GM21447 (cell line): ENCODE results near the gene MYL4.
"Not testable (repeated sequence)": the region's sequence is repeated elsewhere in the genome, so short reads cannot be mapped to it uniquely, and the experiment has no call there.

Experiments
- ATAC-seq: cut with Tn5 transposase; IDR thresholded peaks from one replicate; pipeline ENCODE4 v1.9.1; 2021; ENCODE audit not compliant: unreplicated experiment

The MYL4 gene

GRCh38 chr17:47239967-47240651, 31.0 kb downstream of the MYL4 start:
- no peak for ATAC-seq

DNA sequence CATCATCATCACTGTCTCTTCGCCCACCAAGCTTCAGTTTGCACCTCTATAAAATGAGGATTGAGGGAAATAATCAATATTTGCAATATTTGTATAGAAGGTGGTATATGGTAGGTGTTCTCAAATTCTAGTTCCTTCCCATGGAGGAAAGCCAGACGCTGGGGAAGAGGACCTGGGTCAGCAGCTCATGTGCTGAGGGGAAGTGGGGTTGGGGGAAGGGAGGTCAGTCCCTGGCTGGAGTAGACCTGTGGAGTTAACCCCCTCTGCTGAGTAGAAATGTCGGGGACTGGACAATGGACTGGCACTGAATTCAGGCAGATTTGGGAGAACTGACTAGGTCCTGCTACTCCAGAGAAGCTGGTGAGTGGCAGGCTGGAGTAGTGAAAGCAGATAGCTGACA, 31.7 kb downstream of the MYL4 start:
- no peak for ATAC-seq

- ATAC-seq = no peak
Measured at GRCh38 chr17:47242648-47243047, 33.5 kb downstream of the MYL4 start.

DNA sequence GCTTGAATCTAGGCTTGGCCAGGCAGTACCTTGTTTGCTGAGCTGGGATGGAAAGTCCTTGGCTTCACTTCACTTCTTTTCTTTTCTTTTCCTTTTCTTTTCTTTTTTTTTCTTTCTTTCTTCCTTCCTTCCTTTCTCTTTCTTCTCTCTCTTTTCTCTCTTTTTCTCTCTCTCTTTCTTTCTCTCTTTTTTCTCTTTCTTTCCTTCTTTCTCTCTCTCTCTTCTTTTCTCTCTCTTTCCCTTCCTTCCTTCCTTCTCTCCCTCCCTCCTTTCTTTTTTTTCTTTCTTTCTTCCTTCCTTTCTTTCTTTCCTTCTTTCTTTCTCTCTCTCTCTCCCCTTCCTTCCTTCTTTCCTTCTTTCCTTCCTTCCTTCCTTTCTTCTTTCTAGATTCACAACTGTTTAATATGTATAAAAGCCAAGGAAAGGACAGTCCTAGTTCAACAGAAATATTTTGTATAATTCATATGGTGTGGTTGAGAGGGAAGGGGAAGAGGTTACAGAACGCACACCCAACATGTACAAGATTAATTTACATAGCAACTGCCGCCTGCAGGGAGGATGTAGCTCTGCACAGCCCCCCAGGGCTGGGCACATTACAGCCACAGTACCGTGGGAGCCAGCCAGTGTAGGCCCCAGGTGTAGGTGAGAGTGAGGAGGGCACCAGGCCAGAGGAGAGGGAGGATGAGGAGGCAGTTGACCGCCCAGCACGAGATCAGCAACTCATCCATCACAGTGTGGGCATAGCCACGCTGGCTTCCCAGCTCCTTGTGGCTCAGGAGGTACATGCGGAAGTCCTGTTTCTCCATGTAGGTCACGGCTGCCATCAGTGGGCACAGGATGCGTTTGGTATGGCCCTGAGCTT, 34.8 kb downstream of the MYL4 start:
- ATAC-seq = no peak

DNA sequence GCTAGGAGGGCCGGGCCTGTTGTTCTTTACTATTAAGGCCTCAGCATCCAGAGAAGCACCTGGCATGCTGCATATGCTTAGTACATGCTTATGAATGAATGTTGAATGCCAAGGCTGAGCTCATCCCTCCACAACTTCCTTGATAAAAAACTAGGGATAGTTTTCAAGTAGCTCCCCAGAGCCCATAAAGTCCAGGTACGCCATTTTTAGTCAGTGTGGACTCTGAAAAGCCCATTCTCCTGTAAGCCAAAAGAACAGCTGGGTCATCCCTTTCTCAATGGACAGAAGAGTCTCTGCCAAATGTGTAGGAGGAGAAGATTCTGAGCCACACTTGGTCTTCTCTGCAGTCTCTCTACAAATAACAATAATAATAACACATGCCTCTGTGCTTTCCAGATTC, 35.5 kb downstream of the MYL4 start:
- ATAC-seq = no peak

- no peak for ATAC-seq
Measured at GRCh38 chr17:47246120-47246519, 37.0 kb downstream of the MYL4 start.

- ATAC-seq = no peak
Measured at GRCh38 chr17:47250855-47251254, 41.7 kb downstream of the MYL4 start.

GRCh38 chr17:47251421-47251940, 42.3 kb downstream of the MYL4 start:
- ATAC-seq = no peak

- ATAC-seq = no peak
Measured at GRCh38 chr17:47252209-47252608, 43.1 kb downstream of the MYL4 start.

DNA sequence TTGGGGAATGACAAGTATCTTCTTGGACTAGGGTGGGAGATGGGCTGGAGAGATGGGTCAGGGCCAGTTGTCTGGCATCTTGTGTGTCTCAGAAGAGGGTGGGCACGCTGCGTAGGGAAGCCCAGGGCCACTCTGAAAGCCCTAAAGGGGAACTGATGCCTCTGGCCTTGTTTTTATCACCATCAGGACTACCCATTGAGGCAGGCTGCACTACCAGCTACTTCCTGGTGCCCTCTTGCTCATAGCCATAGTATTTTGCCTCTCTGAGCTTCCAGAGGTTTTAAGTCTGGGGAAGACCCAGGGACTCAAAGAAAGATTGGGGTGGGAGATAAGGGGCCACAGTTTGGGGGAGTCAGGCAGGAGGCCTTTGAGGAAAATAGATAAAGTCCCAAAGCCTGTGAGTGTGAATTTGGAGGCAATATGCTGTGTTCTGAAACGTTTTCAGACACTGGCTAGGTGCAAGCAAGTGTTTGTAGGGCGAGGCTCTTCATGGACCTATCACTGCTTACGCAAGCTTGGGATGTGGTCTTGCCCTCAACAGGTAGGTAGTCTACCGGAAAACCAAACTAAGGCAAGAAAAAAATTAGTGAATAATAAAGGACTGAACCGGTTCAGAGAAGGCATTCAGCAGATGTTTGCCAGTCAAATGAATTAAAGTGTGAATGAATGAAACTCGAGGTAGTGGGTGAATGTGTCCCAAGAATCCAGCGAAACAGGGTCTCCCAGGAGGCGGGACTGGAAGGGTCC, 43.8 kb downstream of the MYL4 start:
- ATAC-seq = no peak

GRCh38 chr17:47253541-47254402, 44.6 kb downstream of the MYL4 start, which contains the start of gene ITGB3:
ITGB3 (plus strand) TSS chr17:47253827; CDS start chr17:47253862, 35 bp downstream.
- ATAC-seq = peak; percentile 77

DNA sequence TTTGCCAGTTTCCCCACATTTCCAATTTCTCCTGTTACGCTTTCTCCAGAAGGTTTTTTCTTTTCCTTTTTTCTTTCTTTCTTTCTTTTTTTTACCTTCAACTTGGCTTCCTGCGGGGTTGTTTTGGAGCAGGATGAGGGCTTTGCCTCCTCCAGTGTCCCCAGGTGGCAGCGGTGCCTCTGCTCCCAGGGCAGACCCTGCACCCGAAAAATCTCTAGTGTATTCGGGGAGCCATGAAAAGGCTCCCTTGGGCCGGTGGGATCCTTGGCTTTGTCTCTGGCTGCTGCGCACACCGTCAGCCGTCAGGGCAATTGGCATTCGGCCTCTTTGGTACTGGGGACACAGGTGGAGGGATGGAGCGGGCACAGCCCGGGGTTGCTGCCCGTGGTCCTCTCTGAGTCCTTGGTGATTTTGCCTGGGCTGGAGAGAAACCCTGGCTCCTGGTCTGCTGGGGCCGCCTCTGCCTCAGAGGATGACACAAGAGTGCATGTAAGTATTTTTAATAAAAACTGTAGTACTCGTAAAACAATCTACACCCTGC, 45.3 kb downstream of the MYL4 start:
- ATAC-seq = no peak

- ATAC-seq = no peak
Measured at GRCh38 chr17:47257651-47258339, 48.6 kb downstream of the MYL4 start.

- no peak for ATAC-seq
Measured at GRCh38 chr17:47262586-47262985, 53.4 kb downstream of the MYL4 start.

- no peak for ATAC-seq
Measured at GRCh38 chr17:47264166-47264565, 55.0 kb downstream of the MYL4 start.

DNA sequence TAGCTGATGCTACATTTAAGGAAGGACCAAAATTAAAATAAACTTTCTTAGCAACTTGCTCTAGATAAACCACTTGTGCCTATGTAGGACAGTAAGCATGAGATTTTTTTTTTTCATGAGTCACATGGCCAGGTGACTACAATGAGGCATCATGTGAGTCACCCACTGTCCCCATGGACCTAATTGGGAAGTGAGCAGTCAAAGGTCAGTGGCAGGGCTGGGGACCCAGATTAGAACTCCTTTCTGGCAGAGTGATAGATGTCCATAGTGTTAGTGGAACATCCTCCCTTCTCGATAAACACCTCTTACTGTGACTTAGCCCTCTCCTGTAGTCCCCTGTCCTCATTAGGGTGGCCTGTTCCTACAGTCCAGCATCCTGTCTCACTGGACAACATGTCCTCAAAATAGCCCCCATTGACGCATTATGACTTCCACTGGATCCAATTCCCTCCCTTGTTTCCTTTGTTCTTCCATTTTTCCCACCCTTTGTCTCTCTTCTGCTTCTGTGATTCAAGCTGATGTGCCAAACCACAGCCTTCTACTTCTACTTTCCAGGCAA, 56.9 kb downstream of the MYL4 start:
- ATAC-seq = no peak

- ATAC-seq = no peak
Measured at GRCh38 chr17:47266782-47267181, 57.6 kb downstream of the MYL4 start.

- no peak for ATAC-seq
Measured at GRCh38 chr17:47267354-47267828, 58.2 kb downstream of the MYL4 start.

DNA sequence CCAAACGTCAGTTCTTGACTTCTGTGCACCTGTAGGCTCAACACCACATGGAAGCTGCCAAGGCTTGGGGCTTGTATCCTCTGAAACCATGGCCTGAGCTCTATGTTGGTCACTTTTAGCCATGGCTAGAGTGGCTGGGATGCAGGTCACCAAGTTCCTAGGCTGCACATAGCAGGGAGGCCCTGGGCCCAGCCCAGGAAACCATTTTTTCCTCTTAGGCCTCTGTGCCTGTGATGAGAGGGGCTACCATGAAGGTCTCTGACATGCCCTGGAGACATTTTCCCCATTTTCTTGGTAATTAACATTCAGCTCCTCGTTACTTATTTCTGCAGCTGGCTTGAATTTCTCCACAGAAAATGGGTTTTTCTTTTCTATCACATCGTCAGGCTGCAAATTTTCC, 59.8 kb downstream of the MYL4 start:
- not testable (repeated sequence) for ATAC-seq
